DMS 273 treated with DMSO at 0.1 percent for 48 hours (cell line): ENCODE results near the gene LBH.

Experiments
- DNase-seq: peaks from one replicate; lab custom pipeline; 2025; lab: John Stamatoyannopoulos, UW

Gene LBH

DNA sequence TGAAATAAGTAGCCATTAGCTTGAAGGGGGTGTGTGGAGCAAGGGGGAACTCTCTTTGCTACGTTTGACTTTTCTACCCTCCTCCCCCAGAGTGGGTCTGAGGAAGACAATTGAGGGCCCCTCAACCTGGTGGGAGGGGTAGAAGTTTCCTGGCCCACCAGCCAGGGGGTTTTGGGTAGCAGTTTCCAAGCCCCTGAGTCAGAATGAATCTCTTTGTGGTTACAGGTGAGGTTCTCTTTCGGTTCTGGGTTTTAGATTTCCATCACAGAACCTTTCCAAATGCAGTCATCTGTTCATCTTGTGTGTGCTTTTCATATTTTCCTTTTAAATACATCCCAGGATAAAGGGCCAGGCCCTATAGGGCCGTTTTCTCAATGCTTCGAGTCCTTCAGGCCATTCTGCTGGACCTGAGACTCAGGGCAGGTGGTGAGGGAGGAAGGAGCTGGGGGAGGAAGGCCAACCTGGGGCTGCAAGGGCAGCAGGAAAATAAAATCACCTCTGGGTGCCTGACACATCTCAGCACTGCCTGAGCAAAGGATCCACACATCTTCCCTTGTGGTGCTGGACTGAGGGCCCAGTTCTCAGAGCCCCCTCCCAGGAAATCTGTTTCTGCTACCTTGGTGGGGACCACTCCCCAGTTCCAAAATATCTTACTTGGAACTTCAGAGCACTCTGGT, 4.7 kb downstream of the LBH start:
- DNase-seq, result no peak

GRCh38 chr2:30236591-30237238, 5.4 kb downstream of the LBH start:
- DNase-seq, result no peak

DNA sequence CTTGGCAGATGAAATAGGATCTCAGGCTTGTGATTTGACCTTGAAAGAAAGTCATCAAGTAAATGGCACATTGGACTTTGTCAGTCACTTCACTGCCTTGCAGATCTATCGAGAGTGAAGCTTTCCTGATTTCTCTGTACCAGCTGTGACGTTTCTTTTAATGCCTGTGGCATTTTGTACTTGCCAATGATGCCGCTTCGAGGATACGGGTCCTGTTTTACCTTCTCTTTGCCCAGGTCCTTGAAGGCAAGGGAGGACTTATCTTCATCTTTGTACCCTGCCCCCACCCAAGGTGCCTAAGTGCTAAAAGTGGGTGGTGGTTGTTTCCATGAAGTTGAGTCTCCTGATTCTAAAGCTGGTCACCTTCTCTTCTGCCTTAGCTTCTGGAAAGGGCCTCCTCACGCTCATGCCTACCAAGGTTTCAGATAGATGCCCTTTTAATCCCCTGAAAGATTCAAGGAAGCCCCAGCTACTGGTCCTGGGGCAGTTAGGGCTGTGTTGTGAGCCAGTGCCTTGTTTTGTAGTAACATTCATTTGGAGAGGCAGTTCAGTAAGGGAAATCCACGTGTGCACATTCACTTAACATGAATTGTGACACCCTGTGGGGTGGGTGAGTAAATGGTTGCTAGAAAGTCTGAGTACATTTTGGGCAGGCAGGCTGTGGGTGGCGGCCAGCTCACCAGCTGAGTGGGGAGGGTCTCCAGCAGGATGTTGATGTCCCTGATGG, 6.1 kb downstream of the LBH start:
- DNase-seq, result no peak

DNA sequence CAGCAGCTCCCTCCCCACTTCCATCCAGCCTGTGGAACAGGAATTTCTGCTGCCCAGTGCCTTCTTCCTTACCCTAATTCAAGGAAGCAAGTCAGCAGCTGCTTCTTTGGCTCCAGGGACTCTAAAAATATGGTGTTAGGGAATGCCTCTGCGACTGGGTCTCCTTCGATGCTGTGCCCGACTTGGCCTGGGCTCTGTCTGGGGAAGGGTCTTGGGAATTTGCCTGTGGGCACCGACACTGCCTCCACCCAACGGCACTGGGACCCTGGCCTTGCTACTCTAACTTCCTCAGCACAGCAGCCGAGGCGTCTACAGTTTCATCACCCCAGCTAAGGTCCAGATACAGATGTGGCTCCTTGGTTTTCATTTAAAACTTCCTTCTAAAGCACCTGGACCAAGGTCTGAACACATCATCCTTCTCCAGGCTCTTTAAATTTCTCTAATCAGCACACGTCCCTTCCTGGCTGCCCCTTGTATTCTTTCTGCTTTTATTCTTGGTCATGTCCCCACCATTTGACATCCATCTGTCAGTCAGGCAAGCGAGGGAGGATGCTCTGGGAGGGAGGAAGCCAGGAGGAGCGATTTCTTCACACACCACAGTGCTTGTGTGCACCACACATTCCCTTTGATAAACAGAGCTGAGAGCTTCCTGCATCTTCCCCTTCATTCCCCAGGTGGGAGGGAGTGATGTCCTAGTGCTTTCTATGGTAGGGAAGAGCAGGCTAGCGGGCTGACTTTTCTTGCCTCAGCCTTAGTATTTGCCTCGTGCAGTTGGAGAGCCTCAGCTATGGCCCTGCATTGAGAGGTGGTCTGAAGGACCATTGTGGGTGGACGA, 6.8 kb downstream of the LBH start:
- DNase-seq, result no peak

GRCh38 chr2:30239308-30239985, 8.1 kb downstream of the LBH start:
- DNase-seq, result no peak

- DNase-seq, result no peak
Observed at GRCh38 chr2:30239986-30240752, 8.8 kb downstream of the LBH start.

GRCh38 chr2:30243231-30243630, 11.9 kb downstream of the LBH start:
- no peak for DNase-seq

DNA sequence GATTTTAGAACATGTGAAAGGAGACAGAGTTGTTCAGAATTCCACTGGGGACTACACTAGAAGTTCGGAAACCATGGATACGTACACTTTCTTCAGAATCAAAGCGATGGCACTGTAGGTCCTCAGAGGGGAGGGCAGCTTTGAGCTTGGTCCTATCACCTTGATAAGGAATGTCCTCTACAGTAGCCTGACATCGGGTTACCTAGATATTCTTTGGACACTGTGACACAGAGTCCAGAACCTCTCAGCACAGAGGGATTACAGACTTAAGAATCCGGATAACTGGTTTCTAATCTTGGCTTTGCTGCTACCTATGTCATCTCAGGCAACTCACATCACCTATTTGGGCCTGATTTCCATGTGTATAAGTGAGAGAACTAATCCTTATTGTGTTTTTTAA, 14.0 kb downstream of the LBH start:
- no peak for DNase-seq

DNA sequence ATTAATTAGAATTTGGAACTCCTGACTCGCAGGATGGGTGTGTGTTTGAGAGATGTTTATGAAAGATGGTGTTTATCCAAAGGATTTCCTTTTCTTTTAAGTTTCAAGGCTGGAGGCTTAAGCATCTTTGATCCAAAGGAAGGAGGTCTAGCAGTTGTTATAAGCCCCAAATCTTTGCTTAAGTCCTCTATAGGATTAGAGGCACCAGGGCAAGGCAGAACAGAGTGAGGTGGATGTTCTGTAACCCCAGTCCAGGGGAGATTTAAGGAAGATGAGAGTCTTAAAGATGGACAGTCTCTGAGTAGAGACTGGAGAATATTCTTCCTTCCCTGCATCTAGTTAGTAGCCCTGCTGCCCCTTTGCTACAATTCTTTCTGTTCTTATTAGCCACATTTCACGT, 17.5 kb downstream of the LBH start:
- DNase-seq, result no peak

GRCh38 chr2:30249354-30249753, 18.0 kb downstream of the LBH start:
- no peak for DNase-seq

- no peak for DNase-seq
Observed at GRCh38 chr2:30250421-30250820, 19.1 kb downstream of the LBH start.

DNA sequence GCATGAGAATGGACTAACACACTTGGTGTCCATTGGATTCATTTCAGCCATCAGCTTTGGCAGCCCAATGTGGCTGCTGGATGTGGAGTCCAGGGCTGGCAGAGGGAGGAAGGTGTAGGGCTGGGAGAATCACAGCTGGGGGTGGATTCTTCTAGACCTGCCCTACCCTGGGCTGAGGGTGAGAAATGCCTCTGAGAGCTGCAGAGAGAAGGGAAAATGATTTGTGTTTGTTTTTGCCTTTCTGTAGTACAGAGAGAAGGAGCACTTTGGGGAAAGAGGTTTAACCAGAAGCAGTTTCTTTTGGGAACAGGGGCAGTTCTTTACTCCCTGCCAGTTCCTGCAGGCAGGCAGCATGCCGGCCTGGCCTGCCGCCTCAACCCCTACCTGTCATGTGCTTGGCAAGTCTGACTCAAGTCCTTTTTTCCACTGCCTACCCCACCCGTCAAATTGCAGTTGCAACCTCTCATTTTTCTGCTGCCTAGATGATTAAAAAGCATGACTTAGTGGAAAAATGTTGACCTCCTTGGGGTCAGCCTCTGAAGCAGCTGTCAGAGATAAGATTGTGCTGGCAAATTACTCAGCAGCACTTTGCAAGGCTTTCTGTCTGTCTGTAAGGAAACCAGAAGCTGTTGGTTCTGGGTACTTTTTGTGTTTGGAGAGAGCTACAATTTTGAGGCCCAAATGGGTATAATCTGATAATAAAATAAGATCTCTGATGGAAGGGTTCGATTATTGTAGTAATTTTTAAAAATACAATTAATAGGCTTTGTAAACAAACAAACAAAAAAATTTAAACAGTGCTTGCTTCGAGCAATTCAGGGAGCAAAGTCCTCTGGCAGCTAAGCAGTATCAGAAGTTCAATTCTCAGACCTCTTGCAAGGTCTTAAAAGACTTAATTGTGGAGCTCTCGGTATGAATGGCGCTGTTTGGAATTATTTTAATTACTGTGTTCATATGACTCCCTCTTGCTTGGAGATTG, 21.7 kb downstream of the LBH start:
- no peak for DNase-seq

GRCh38 chr2:30253873-30254684, 22.7 kb downstream of the LBH start:
- no peak for DNase-seq

DNA sequence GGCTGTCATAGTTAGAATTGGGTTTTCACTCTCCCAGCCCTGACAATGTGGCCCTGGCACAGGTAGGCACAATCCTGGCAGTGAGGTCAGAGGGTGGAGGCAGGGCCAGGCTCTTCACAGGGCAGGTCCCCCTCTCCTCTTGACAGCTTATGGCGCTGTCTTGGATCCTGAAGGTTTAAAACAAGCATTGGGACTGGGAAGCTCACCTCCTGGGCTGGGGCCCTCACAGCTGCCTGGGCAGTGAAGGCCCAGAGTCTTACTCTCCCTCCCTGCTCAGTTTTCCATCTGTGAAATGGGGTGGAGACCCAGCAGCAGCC, 23.3 kb downstream of the LBH start:
- no peak for DNase-seq

GRCh38 chr2:30255026-30255425, 23.7 kb downstream of the LBH start:
- no peak for DNase-seq

DNA sequence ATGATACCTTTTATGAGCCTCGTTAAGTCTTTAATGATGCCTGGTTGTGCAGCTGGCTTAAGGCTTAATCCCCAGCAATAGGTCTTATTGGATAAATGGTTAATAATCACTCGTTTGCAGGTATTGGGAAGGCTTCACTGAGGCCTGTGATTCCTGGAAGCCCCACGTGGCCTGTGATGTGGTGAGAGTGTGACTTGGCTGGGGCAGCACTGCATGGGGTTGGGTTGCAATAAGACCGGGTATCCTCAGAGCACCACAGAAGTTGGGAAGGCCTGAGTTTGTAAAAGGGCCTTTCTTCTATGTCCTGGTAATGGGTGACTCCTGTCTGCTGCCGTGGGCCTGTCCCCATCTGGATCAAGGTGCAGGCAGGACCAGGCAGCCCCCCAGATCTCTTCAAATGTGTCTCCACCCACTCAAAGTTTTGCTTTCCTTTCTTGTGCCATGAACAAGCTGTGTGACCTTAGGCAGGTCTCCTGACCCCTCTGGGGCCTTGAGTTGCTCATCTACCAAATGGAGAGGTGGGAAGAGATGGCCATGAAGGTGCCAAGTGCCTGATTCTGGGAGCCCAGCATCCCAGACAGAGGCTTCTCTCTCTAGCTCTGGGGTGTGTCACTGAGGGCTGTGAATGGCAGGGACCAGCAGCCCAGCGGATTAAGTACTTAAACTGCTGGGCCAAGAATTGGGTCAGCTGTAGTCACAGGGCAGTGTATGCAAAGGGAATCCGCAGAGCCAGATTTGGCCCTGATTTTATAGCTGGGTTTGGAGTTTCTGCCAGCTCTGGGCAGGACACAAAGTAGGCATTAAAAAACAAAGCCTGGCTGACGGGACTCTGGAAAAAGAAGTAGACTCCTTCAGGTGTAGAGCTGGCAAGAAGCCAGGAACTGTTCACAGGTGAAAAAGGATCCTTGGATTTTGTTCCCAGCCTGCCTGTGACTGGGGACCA, 24.4 kb downstream of the LBH start:
- DNase-seq, result no peak

- no peak for DNase-seq
Observed at GRCh38 chr2:30257266-30258214, 26.2 kb downstream of the LBH start.
